Calu3 (cell line): Measurements from ENCODE around the gene FAM8A1. TPM values are rescaled to one million over a fixed set of nuclear protein-coding genes. Genes with fewer than 3 reads are reported as not detected.

Source experiments
- BruUV-seq: library from RNA; stranded (reverse); fragments of 400-500 nt; replicated peaks from 2 replicates; lab custom pipeline; 2021; lab: Mats Ljungman, UMichigan
- CTCF ChIA-PET: fragments of 300-600 bp; sonication (Branson Sonifier 250); formaldehyde crosslinking; loops from one replicate; lab custom pipeline; 2022; ENCODE audit warnings: antibody characterized with exemption; lab: Charles Lee
- DNase-seq: peaks from one replicate; pipeline ENCODE4 v3.0.0; 2022
- H3K27ac Mint-ChIP-seq: one replicate; pipeline ENCODE4 v1.8.0; 2022; ENCODE audit warnings: mixed read lengths; ENCODE audit not compliant: unreplicated experiment
- H3K27me3 Mint-ChIP-seq: one replicate; pipeline ENCODE4 v1.8.0; 2022; ENCODE audit warnings: mixed read lengths; ENCODE audit not compliant: unreplicated experiment
- H3K36me3 Mint-ChIP-seq: one replicate; pipeline ENCODE4 v1.8.0; 2022; ENCODE audit warnings: mild to moderate bottlenecking, moderate library complexity, mixed read lengths; ENCODE audit not compliant: insufficient read depth, unreplicated experiment
- H3K4me1 Mint-ChIP-seq: one replicate; pipeline ENCODE4 v1.8.0; 2022; ENCODE audit warnings: mild to moderate bottlenecking, low read depth, mixed read lengths; ENCODE audit not compliant: unreplicated experiment
- H3K4me3 Mint-ChIP-seq: one replicate; pipeline ENCODE4 v1.8.0; 2022; ENCODE audit warnings: mild to moderate bottlenecking, low read depth, moderate library complexity, mixed read lengths; ENCODE audit not compliant: unreplicated experiment
- H3K9me3 Mint-ChIP-seq: one replicate; pipeline ENCODE4 v1.8.0; 2022; ENCODE audit warnings: low read depth, mixed read lengths; ENCODE audit not compliant: unreplicated experiment
- CTCF ChIP-seq: fragments of 200-600 bp; IDR thresholded peaks from one replicate; pipeline ENCODE4 v1.8.0; 2022; ENCODE audit warnings: antibody characterized with exemption; ENCODE audit not compliant: unreplicated experiment
- intact Hi-C: fragments of 100-400 bp; cut with micrococcal nuclease; formaldehyde crosslinking; loops from one replicate; pipeline ENCODE4 v1.10.0; 2022; ENCODE audit not compliant: unreplicated experiment
- total RNA-seq: library from RNA; stranded (reverse); gene quantifications from 2 replicates; pipeline ENCODE4 v1.2.3, GENCODE V29; 2022

Gene FAM8A1
- total RNA-seq, 1 experiment from 2014 or later: 11.8 TPM

DNA sequence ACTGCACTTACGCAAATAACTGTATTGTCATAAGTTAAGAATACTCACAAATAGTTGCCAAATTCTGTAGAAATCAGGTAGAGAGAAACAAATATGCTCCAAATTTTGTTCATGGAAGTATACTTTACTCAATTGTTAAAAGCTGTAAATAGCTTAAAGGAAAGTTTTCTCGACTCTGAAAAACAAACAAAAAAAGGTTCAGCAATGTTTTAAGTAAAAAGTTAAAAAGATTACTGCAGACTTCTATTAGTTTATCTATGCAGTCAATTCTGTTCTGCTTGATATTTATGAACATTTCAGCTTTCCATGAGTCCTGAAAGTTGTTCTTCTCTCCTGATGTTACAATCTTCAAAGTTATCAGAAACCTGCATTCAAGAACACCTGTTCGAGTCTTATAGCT is 37.5 kb upstream of the FAM8A1 start:
- CTCF ChIA-PET: no interaction called here
- Mint-ChIP-seq H3K27ac (no peak overlapping the region), H3K4me3 (no peak overlapping the region), H3K36me3 (no peaks in the 10 kb centered on the region), H3K9me3 (peaks cover 5% of the 10 kb centered on the region), H3K27me3 (no peaks in the 10 kb centered on the region), H3K4me1 (no peaks in the 10 kb centered on the region)
- BruUV-seq: no TSS peak
- DNase-seq: no peak
- intact Hi-C loops: no loop called here
- TF ChIP-seq CTCF: no peak

DNA sequence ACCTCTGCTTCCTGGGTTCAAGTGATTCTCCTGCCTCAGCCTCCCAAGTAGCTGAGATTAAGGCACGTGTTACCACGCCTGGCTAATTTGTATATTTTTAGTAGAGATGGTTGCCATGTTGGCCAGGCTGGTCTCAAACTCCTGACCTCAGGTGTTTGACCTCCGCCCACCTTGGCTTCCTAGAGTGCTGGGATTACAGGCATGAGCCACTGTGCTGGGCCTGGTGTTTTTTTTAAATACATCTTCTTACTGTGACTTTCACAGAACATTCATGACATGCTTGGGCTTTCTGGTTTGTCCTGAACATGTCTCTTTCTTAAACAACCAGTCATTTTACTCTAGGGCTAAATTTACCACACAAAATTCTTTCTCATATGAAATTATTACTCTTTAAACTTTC is 34.7 kb upstream of the FAM8A1 start:
- no peak for DNase-seq
- CTCF ChIA-PET: interaction anchor here (0.6 kb wide), 1 partner anchor 10 kb away, joined by 3 read pairs; no protein-coding TSS in a partner anchor
- H3K9me3 Mint-ChIP-seq: peaks cover 5% of the 10 kb centered on the region
- no peak overlapping the region for H3K4me3 Mint-ChIP-seq
- H3K27me3 Mint-ChIP-seq: no peaks in the 10 kb centered on the region
- BruUV-seq: no TSS peak
- TF ChIP-seq CTCF: no peak
- no peaks in the 10 kb centered on the region for H3K36me3 Mint-ChIP-seq
- intact Hi-C loops: no loop called here
- no peak overlapping the region for H3K27ac Mint-ChIP-seq
- no peaks in the 10 kb centered on the region for H3K4me1 Mint-ChIP-seq

DNA sequence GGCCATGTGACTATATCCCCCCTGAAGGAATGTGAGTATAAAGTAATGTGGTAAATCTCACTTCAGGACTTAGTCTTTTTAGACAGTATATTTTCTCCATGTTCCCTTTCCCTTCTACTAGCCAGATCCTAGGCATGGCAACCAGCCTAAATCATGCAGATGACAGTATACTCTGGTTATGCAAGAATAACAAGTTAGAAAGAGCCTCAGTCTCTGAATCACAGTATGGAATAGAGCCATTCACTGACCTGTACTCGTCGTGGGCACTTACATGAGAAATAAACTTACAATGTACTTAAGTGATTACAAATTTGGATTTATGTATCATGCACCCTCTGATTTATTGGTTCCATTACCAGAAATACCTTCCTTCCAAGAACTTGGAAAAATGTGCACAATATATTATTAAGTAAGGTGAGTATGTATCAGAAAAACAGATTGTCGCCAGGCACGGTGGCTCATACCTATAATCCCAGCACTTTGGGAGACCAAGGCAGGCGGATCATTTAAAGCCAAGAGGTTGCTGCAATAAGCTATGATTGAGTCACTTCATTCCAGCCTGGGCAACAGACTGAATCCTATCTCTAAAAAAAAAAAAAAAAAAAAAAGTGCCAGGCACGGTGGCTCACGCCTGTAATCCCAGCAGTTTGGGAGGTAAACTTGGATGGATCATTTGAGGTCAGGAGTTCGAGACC is 25.1 kb upstream of the FAM8A1 start:
- H3K9me3 Mint-ChIP-seq: peaks cover 5% of the 10 kb centered on the region
- H3K36me3 Mint-ChIP-seq: no peaks in the 10 kb centered on the region
- no peaks in the 10 kb centered on the region for H3K27me3 Mint-ChIP-seq
- H3K4me3 Mint-ChIP-seq: no peak overlapping the region
- CTCF ChIA-PET: interaction anchor here (0.6 kb wide), 1 partner anchor 10 kb away, joined by 3 read pairs; no protein-coding TSS in a partner anchor
- intact Hi-C loops: no loop called here
- no peak for TF ChIP-seq CTCF
- no TSS peak for BruUV-seq
- no peak overlapping the region for H3K27ac Mint-ChIP-seq
- no peaks in the 10 kb centered on the region for H3K4me1 Mint-ChIP-seq
- DNase-seq: no peak

- Mint-ChIP-seq H3K36me3 (no peaks in the 10 kb centered on the region), H3K4me3 (no peak overlapping the region), H3K4me1 (no peaks in the 10 kb centered on the region), H3K9me3 (peaks cover 5% of the 10 kb centered on the region), H3K27me3 (no peaks in the 10 kb centered on the region), H3K27ac (no peak overlapping the region)
- BruUV-seq: no TSS peak
- DNase-seq: no peak
- CTCF ChIA-PET: no interaction called here
- TF ChIP-seq CTCF: no peak
- intact Hi-C loops: no loop called here
These were observed 23.0 kb upstream of the FAM8A1 start for GRCh38 chr6:17577059-17577458.
